ENCODE results near the gene TRAF7.
A peak's percentile ranks its signal among the peaks of the same experiment; 100 is the strongest.

TRAF7 gene

GRCh38 chr16:2142942-2143877, 12.4 kb upstream of the TRAF7 start:
- Histone ChIP-seq H3K36me3 (ENCODE audit: control insufficient read depth, insufficient read depth, low read length) (no peaks in the 10 kb centered on the region), H3K27ac (no peak overlapping the region)
- no peak for TF ChIP-seq CTCF (IDR thresholded peaks at IDR 0.05)

GRCh38 chr16:2143878-2144485, 11.6 kb upstream of the TRAF7 start:
- Histone ChIP-seq H2AFZ (no peak overlapping the region), H3K9me3 (ENCODE audit: control insufficient read depth, low read length) (no peaks in the 10 kb centered on the region), H3K36me3 (ENCODE audit: control insufficient read depth, insufficient read depth, low read length) (no peaks in the 10 kb centered on the region), H3K27me3 (ENCODE audit: control insufficient read depth, insufficient read depth, low read length) (no peaks in the 10 kb centered on the region), H3K4me1 (peaks cover 5% of the 10 kb centered on the region), H3K27ac (no peak overlapping the region), H3K4me2 (ENCODE audit: low read length) (no peak overlapping the region), H3K79me2 (peaks cover 2% of the 10 kb centered on the region), H3K4me3 (ENCODE audit: low read depth, low read length) (no peak overlapping the region), H3K9ac (no peak overlapping the region)
- TF ChIP-seq CTCF (IDR thresholded peaks at IDR 0.05), result no peak

More at GRCh38 chr16:2142942-2143877, 12.4 kb upstream of the TRAF7 start:
- no peak overlapping the region for H3K9ac ChIP-seq
- no peak overlapping the region for H3K4me2 ChIP-seq (ENCODE audit: low read length)
- no peak overlapping the region for H3K4me3 ChIP-seq (ENCODE audit: low read depth, low read length)
- H3K27me3 ChIP-seq (ENCODE audit: control insufficient read depth, insufficient read depth, low read length), result no peaks in the 10 kb centered on the region
- no peak overlapping the region for H2AFZ ChIP-seq
- H3K4me1 ChIP-seq, result peaks cover 5% of the 10 kb centered on the region
- H3K9me3 ChIP-seq (ENCODE audit: control insufficient read depth, low read length), result no peaks in the 10 kb centered on the region
- no peaks in the 10 kb centered on the region for H3K79me2 ChIP-seq

GRCh38 chr16:2145843-2146242, 9.7 kb upstream of the TRAF7 start:
- Histone ChIP-seq H3K4me2 (ENCODE audit: low read length) (no peak overlapping the region), H3K27me3 (ENCODE audit: control insufficient read depth, insufficient read depth, low read length) (no peaks in the 10 kb centered on the region), H3K9me3 (ENCODE audit: control insufficient read depth, low read length) (no peaks in the 10 kb centered on the region), H3K27ac (no peak overlapping the region), H3K4me3 (ENCODE audit: low read depth, low read length) (no peak overlapping the region), H3K79me2 (peaks cover 16% of the 10 kb centered on the region), H3K9ac (no peak overlapping the region), H3K4me1 (peaks cover 10% of the 10 kb centered on the region), H3K36me3 (ENCODE audit: control insufficient read depth, insufficient read depth, low read length) (no peaks in the 10 kb centered on the region), H2AFZ (no peak overlapping the region)
- TF ChIP-seq CTCF (IDR thresholded peaks at IDR 0.05), result no peak

GRCh38 chr16:2147378-2147777, 8.2 kb upstream of the TRAF7 start:
- H3K79me2 ChIP-seq, result peaks cover 30% of the 10 kb centered on the region
- peak overlapping the region; percentile 91 for H3K4me2 ChIP-seq (ENCODE audit: low read length)
- TF ChIP-seq CTCF (IDR thresholded peaks at IDR 0.05), result no peak
- H3K27me3 ChIP-seq (ENCODE audit: control insufficient read depth, insufficient read depth, low read length), result no peaks in the 10 kb centered on the region
- H3K36me3 ChIP-seq (ENCODE audit: control insufficient read depth, insufficient read depth, low read length), result no peaks in the 10 kb centered on the region
- H3K4me3 ChIP-seq (ENCODE audit: low read depth, low read length), result peak overlapping the region; percentile 55
- H3K9me3 ChIP-seq (ENCODE audit: control insufficient read depth, low read length), result no peaks in the 10 kb centered on the region
- H2AFZ ChIP-seq, result peak overlapping the region; percentile 85
- peak overlapping the region; percentile 89 for H3K27ac ChIP-seq
- peaks cover 19% of the 10 kb centered on the region for H3K4me1 ChIP-seq
- no peak overlapping the region for H3K9ac ChIP-seq
